ENCODE measurements around the gene ASB18.
"Not testable (repeated sequence)": the region's sequence is repeated elsewhere in the genome, so short reads cannot be mapped to it uniquely, and the experiment has no call there.

Gene ASB18

GRCh38 chr2:236284208-236284607 lies 20.0 kb upstream of the ASB18 start:
- DNase-seq, result no peak

GRCh38 chr2:236282406-236282805 lies 18.2 kb upstream of the ASB18 start:
- no peak for DNase-seq

GRCh38 chr2:236281423-236281822 lies 17.2 kb upstream of the ASB18 start:
- no peak for DNase-seq

- no peak for DNase-seq
Observed at GRCh38 chr2:236273126-236273525, 8.9 kb upstream of the ASB18 start.

GRCh38 chr2:236271851-236272250 lies 7.6 kb upstream of the ASB18 start:
- no peak for DNase-seq

GRCh38 chr2:236269876-236270275 lies 5.7 kb upstream of the ASB18 start:
- not testable (repeated sequence) for DNase-seq

GRCh38 chr2:236265675-236266074 lies 1.5 kb upstream of the ASB18 start:
- DNase-seq, result no peak

GRCh38 chr2:236262238-236262637 lies 2.0 kb downstream of the ASB18 start:
- no peak for DNase-seq

- DNase-seq, result no peak
Observed at GRCh38 chr2:236261452-236261851, 2.8 kb downstream of the ASB18 start.

- DNase-seq, result no peak
Observed at GRCh38 chr2:236259371-236259770, 4.8 kb downstream of the ASB18 start.

GRCh38 chr2:236257575-236257974 lies 6.6 kb downstream of the ASB18 start:
- DNase-seq, result no peak

GRCh38 chr2:236257136-236257535 lies 7.1 kb downstream of the ASB18 start:
- DNase-seq, result no peak

- no peak for DNase-seq
Observed at GRCh38 chr2:236256366-236256985, 7.7 kb downstream of the ASB18 start.

GRCh38 chr2:236254674-236255073 lies 9.5 kb downstream of the ASB18 start:
- no peak for DNase-seq

GRCh38 chr2:236254001-236254400 lies 10.2 kb downstream of the ASB18 start:
- DNase-seq, result no peak

- no peak for DNase-seq
Observed at GRCh38 chr2:236252602-236253001, 11.6 kb downstream of the ASB18 start.

GRCh38 chr2:236250909-236251579 lies 13.2 kb downstream of the ASB18 start:
- no peak for DNase-seq

- no peak for DNase-seq
Observed at GRCh38 chr2:236250286-236250685, 13.9 kb downstream of the ASB18 start.

GRCh38 chr2:236249066-236249465 lies 15.1 kb downstream of the ASB18 start:
- no peak for DNase-seq

- no peak for DNase-seq
Observed at GRCh38 chr2:236246711-236247246, 17.4 kb downstream of the ASB18 start.

- DNase-seq, result no peak
Observed at GRCh38 chr2:236244256-236244655, 19.9 kb downstream of the ASB18 start.

GRCh38 chr2:236242057-236242495 lies 22.1 kb downstream of the ASB18 start:
- no peak for DNase-seq

GRCh38 chr2:236241181-236242056 lies 22.8 kb downstream of the ASB18 start:
- no peak for DNase-seq

Data from cortex of kidney (tissue), 1 donor.